NCI-H524 treated with DMSO at 0.1 percent for 48 hours (cell line): Measurements from ENCODE around the gene AGFG1.

ENCODE experiments used
- DNase-seq: peaks from one replicate; lab custom pipeline; 2025; lab: John Stamatoyannopoulos, UW

Gene AGFG1

DNA sequence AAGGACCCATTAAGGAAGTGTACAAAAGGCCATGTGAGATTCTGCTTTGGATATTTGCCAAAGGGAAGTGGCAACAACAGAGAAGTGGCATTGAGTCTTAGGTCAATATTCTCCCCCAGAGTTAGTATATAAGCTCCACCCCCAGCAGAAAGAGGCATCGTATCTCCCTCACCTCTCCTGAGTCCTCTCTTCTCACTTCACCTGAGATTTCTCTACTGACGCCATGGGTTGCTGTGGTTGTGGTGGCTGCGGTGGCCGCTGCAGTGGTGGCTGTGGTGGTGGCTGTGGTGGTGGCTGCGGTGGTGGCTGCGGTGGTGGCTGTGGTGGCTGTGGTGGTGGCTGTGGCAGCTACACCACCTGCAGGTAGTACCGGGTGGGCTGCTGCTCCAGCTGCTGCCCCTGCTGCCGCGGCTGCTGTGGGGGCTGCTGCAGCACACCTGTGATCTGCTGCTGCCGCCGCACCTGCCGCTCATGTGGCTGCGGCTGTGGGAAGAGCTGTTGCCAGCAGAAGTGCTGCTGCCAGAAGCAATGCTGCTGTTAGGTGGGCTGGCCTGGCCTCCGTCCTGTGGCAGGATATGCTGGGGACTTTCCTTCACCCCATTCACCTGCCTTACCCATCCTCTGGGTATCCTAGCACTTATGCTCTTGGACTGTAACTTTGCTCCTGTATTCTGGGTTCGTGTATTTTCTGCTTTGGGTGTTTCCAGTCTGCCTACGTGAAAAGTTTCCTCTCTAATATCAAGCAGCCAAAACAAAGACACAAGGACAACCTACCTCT, 136.8 kb downstream of the AGFG1 start:
- DNase-seq = no peak

DNA sequence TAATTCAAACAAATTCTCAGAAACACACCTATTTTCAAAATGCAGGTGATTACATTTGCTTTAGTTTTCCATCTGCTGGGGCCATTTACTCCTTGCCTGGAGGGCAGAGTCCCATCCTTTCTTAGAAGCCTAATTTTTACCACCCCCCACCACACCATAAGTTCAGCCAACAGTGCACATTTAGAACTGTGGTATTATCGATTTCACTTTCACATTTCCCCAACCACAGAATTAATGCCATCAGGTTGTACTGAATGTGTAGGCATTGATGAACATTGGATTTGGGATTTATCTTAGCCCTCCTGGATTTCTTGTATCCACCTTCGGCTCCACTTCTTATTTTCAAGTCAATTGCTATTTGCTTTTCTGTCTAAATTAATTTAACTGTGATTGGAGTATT, 138.2 kb downstream of the AGFG1 start:
- DNase-seq = no peak
